Dendritic cell treated with granulocyte-macrophage colony-stimulating factor and Interleukin-4, amounts not matched to agents 40 ng/mL and 50 ng/mL, for 4 days (primary cell): ENCODE measurements around the gene CD300LG.
A peak's percentile ranks its signal among the peaks of the same experiment; 100 is the strongest.
"Not testable (repeated sequence)": the region's sequence is repeated elsewhere in the genome, so short reads cannot be mapped to it uniquely, and the experiment has no call there.

Source experiments
- H3K27ac Mint-ChIP-seq: one replicate; pipeline ENCODE4 v1.8.0; 2022; ENCODE audit warnings: mild to moderate bottlenecking, mixed read lengths
- H3K27me3 Mint-ChIP-seq: one replicate; pipeline ENCODE4 v1.8.0; 2022; ENCODE audit warnings: mild to moderate bottlenecking, mixed read lengths
- H3K36me3 Mint-ChIP-seq: one replicate; pipeline ENCODE4 v1.8.0; 2022; ENCODE audit warnings: low read depth, mixed read lengths
- H3K4me1 Mint-ChIP-seq: one replicate; pipeline ENCODE4 v1.8.0; 2022; ENCODE audit warnings: low read depth, mixed read lengths
- H3K4me3 Mint-ChIP-seq: one replicate; pipeline ENCODE4 v1.8.0; 2022; ENCODE audit warnings: mild to moderate bottlenecking, moderate library complexity, mixed read lengths
- H3K9me3 Mint-ChIP-seq: one replicate; pipeline ENCODE4 v1.8.0; 2022; ENCODE audit warnings: mixed read lengths
- intact Hi-C: fragments of 100-400 bp; cut with micrococcal nuclease; formaldehyde crosslinking; loops from one replicate; pipeline ENCODE4 v1.15.0; 2022

CD300LG gene

GRCh38 chr17:43846963-43847371 lies at the start of gene CD300LG:
Gene CD300LG (plus strand): TSS chr17:43847176. CDS start chr17:43847217, 41 bp downstream.
- Mint-ChIP-seq H3K27ac (peak within 1 kb of the TSS; percentile 37), H3K4me1 (peaks cover 40% of the 10 kb centered on the region), H3K9me3 (no peaks in the 10 kb centered on the region), H3K27me3 (peaks cover 30% of the 10 kb centered on the region), H3K4me3 (no peak within 1 kb of the TSS), H3K36me3 (no peaks in the 10 kb centered on the region)
- intact Hi-C loops: loop anchor here (1.0 to 5.0 kb wide), 2 partner anchors 70 to 153 kb away; partner anchors contain the start of gene DUSP3

- H3K4me3 Mint-ChIP-seq, H3K36me3 Mint-ChIP-seq, H3K4me1 Mint-ChIP-seq, intact Hi-C loops, H3K9me3 Mint-ChIP-seq, H3K27ac Mint-ChIP-seq: not testable (repeated sequence)
- H3K27me3 Mint-ChIP-seq: peaks cover 15% of the 10 kb centered on the region
Measured at GRCh38 chr17:43798024-43798423, 49.0 kb upstream of the CD300LG start.

GRCh38 chr17:43799047-43799446 lies 47.9 kb upstream of the CD300LG start:
- no peak overlapping the region for H3K4me3 Mint-ChIP-seq

GRCh38 chr17:43800736-43801135 lies 46.2 kb upstream of the CD300LG start:
- Mint-ChIP-seq H3K27me3 (peaks cover 4% of the 10 kb centered on the region), H3K36me3 (peaks cover 6% of the 10 kb centered on the region), H3K4me3 (no peak overlapping the region), H3K27ac (no peak overlapping the region), H3K9me3 (no peaks in the 10 kb centered on the region), H3K4me1 (peaks cover 6% of the 10 kb centered on the region)
- intact Hi-C loops: no loop called here

More at GRCh38 chr17:43799047-43799446, 47.9 kb upstream of the CD300LG start:
- no peak overlapping the region for H3K27ac Mint-ChIP-seq
- intact Hi-C loops: no loop called here
- no peaks in the 10 kb centered on the region for H3K9me3 Mint-ChIP-seq
- H3K4me1 Mint-ChIP-seq: peaks cover 6% of the 10 kb centered on the region
- H3K27me3 Mint-ChIP-seq: peaks cover 11% of the 10 kb centered on the region
- H3K36me3 Mint-ChIP-seq: peaks cover 6% of the 10 kb centered on the region

- H3K4me1 Mint-ChIP-seq: peaks cover 5% of the 10 kb centered on the region
- peaks cover 1% of the 10 kb centered on the region for H3K27me3 Mint-ChIP-seq
- intact Hi-C loops: no loop called here
- no peaks in the 10 kb centered on the region for H3K9me3 Mint-ChIP-seq
- peaks cover 6% of the 10 kb centered on the region for H3K36me3 Mint-ChIP-seq
- no peak overlapping the region for H3K27ac Mint-ChIP-seq
- no peak overlapping the region for H3K4me3 Mint-ChIP-seq
Measured at GRCh38 chr17:43801844-43802243, 45.1 kb upstream of the CD300LG start.

- Mint-ChIP-seq H3K4me3 (no peak overlapping the region), H3K9me3 (no peaks in the 10 kb centered on the region), H3K4me1 (no peaks in the 10 kb centered on the region), H3K27ac (no peak overlapping the region), H3K27me3 (no peaks in the 10 kb centered on the region), H3K36me3 (peaks cover 12% of the 10 kb centered on the region)
- intact Hi-C loops: no loop called here
Measured at GRCh38 chr17:43803758-43804157, 43.2 kb upstream of the CD300LG start.

- H3K9me3 Mint-ChIP-seq: no peaks in the 10 kb centered on the region
- H3K4me3 Mint-ChIP-seq: no peak overlapping the region
- H3K36me3 Mint-ChIP-seq: peaks cover 13% of the 10 kb centered on the region
- no peaks in the 10 kb centered on the region for H3K27me3 Mint-ChIP-seq
- H3K4me1 Mint-ChIP-seq: no peaks in the 10 kb centered on the region
- no peak overlapping the region for H3K27ac Mint-ChIP-seq
- intact Hi-C loops: no loop called here
Measured at GRCh38 chr17:43805117-43805516, 41.9 kb upstream of the CD300LG start.

- no peak overlapping the region for H3K27ac Mint-ChIP-seq
- no peaks in the 10 kb centered on the region for H3K4me1 Mint-ChIP-seq
- H3K9me3 Mint-ChIP-seq: no peaks in the 10 kb centered on the region
- peaks cover 21% of the 10 kb centered on the region for H3K36me3 Mint-ChIP-seq
- H3K4me3 Mint-ChIP-seq: no peak overlapping the region
- intact Hi-C loops: no loop called here
- H3K27me3 Mint-ChIP-seq: no peaks in the 10 kb centered on the region
Measured at GRCh38 chr17:43808076-43808475, 38.9 kb upstream of the CD300LG start.

GRCh38 chr17:43809121-43809520 lies 37.9 kb upstream of the CD300LG start:
- Mint-ChIP-seq H3K27me3 (no peaks in the 10 kb centered on the region), H3K4me3 (no peak overlapping the region), H3K4me1 (peaks cover 1% of the 10 kb centered on the region), H3K27ac (no peak overlapping the region), H3K9me3 (no peaks in the 10 kb centered on the region), H3K36me3 (peaks cover 30% of the 10 kb centered on the region)
- intact Hi-C loops: no loop called here

GRCh38 chr17:43810226-43810715 lies 36.7 kb upstream of the CD300LG start:
- H3K9me3 Mint-ChIP-seq: no peaks in the 10 kb centered on the region
- no peak overlapping the region for H3K27ac Mint-ChIP-seq
- no peaks in the 10 kb centered on the region for H3K27me3 Mint-ChIP-seq
- H3K4me1 Mint-ChIP-seq: peaks cover 11% of the 10 kb centered on the region
- peaks cover 34% of the 10 kb centered on the region for H3K36me3 Mint-ChIP-seq
- no peak overlapping the region for H3K4me3 Mint-ChIP-seq
- intact Hi-C loops: no loop called here

- H3K36me3 Mint-ChIP-seq: peaks cover 34% of the 10 kb centered on the region
- H3K27ac Mint-ChIP-seq: no peak overlapping the region
- no peaks in the 10 kb centered on the region for H3K9me3 Mint-ChIP-seq
- H3K4me3 Mint-ChIP-seq: no peak overlapping the region
- H3K4me1 Mint-ChIP-seq: peaks cover 11% of the 10 kb centered on the region
- intact Hi-C loops: no loop called here
- no peaks in the 10 kb centered on the region for H3K27me3 Mint-ChIP-seq
Measured at GRCh38 chr17:43810823-43811222, 36.2 kb upstream of the CD300LG start.

- Mint-ChIP-seq H3K4me1 (peaks cover 11% of the 10 kb centered on the region), H3K27me3 (no peaks in the 10 kb centered on the region), H3K27ac (no peak overlapping the region), H3K4me3 (no peak overlapping the region), H3K9me3 (no peaks in the 10 kb centered on the region), H3K36me3 (peaks cover 38% of the 10 kb centered on the region)
- intact Hi-C loops: no loop called here
Measured at GRCh38 chr17:43812396-43813265, 34.3 kb upstream of the CD300LG start.

- H3K27ac Mint-ChIP-seq: no peak overlapping the region
- H3K4me3 Mint-ChIP-seq: no peak overlapping the region
- peaks cover 40% of the 10 kb centered on the region for H3K36me3 Mint-ChIP-seq
- intact Hi-C loops: no loop called here
- H3K27me3 Mint-ChIP-seq: no peaks in the 10 kb centered on the region
- H3K4me1 Mint-ChIP-seq: peaks cover 11% of the 10 kb centered on the region
- H3K9me3 Mint-ChIP-seq: no peaks in the 10 kb centered on the region
Measured at GRCh38 chr17:43813386-43813785, 33.6 kb upstream of the CD300LG start.

- Mint-ChIP-seq H3K4me1 (peaks cover 14% of the 10 kb centered on the region), H3K27ac (no peak overlapping the region), H3K36me3 (peaks cover 37% of the 10 kb centered on the region), H3K27me3 (no peaks in the 10 kb centered on the region), H3K9me3 (no peaks in the 10 kb centered on the region), H3K4me3 (no peak overlapping the region)
- intact Hi-C loops: no loop called here
Measured at GRCh38 chr17:43814026-43814425, 33.0 kb upstream of the CD300LG start.
